Fibroblast of lung (primary cell): Measurements from ENCODE around the gene ASXL1. TPM values are rescaled to one million over a fixed set of nuclear protein-coding genes. Genes with fewer than 3 reads are reported as not detected.

Experiments used
- DNase-seq, 2 donors: peaks; one replicate each; pipeline versions ENCODE4 v3.0.0 to v3.0.0-alpha.2; 2010; ENCODE audit warnings: low read depth in 2 of 2
- H2AFZ ChIP-seq: 2 replicates; pipeline ENCODE4 v1.5.1; 2012; ENCODE audit warnings: low read length, control low read depth, inconsistent platforms
- H3K27ac ChIP-seq: 2 replicates; pipeline ENCODE4 v1.5.1; 2011; ENCODE audit warnings: low read length, control low read depth; ENCODE audit not compliant: insufficient read depth
- H3K27me3 ChIP-seq: 2 replicates; pipeline ENCODE4 v1.5.1; 2011; ENCODE audit warnings: mild to moderate bottlenecking, low read length; ENCODE audit not compliant: control insufficient read depth, insufficient read depth
- H3K36me3 ChIP-seq: 2 replicates; pipeline ENCODE4 v1.5.1; 2011; ENCODE audit warnings: low read length; ENCODE audit not compliant: control insufficient read depth, insufficient read depth
- H3K4me1 ChIP-seq: 2 replicates; pipeline ENCODE4 v1.5.1; 2011; ENCODE audit warnings: low read length; ENCODE audit not compliant: control insufficient read depth, insufficient read depth; ENCODE audit errors: extremely low read depth
- H3K4me2 ChIP-seq: 2 replicates; pipeline ENCODE4 v1.5.1; 2011; ENCODE audit warnings: low read length, control low read depth; ENCODE audit not compliant: insufficient read depth; ENCODE audit errors: extremely low read depth
- H3K4me3 ChIP-seq, 4 experiments: fragments of 200-600 bp in 1 of 4; sonication (generic) in 1 of 4; replicated peaks in 1 of 4; 2 replicates each; pipeline ENCODE4 v1.5.1; 2011 to 2016; ENCODE audit warnings: low read length in 4 of 4, low read depth in 3 of 4, mild to moderate bottlenecking in 3 of 4, control low read depth in 2 of 4, inconsistent platforms in 1 of 4, mixed read lengths in 1 of 4; ENCODE audit not compliant: insufficient read depth in 1 of 4; ENCODE audit errors: control extremely low read depth in 1 of 4
- H3K79me2 ChIP-seq: 2 replicates; pipeline ENCODE4 v1.5.1; 2012; ENCODE audit warnings: mild to moderate bottlenecking, low read length, inconsistent platforms; ENCODE audit not compliant: control insufficient read depth, insufficient read depth
- H3K9ac ChIP-seq: 2 replicates; pipeline ENCODE4 v1.5.1; 2011; ENCODE audit warnings: mild to moderate bottlenecking, low read length, control low read depth; ENCODE audit not compliant: insufficient read depth
- H3K9me3 ChIP-seq: 2 replicates; pipeline ENCODE4 v1.5.1; 2012; ENCODE audit warnings: low read depth, low read length; ENCODE audit not compliant: control insufficient read depth, insufficient read depth
- H4K20me1 ChIP-seq: 2 replicates; pipeline ENCODE4 v1.5.1; 2011; ENCODE audit warnings: low read length; ENCODE audit not compliant: control insufficient read depth, insufficient read depth; ENCODE audit errors: extremely low read depth
- CTCF ChIP-seq, 2 donors: IDR thresholded peaks in 1 of 2; conservative IDR thresholded peaks in 1 of 2; 1 replicate in 1 of 2; 2 replicates in 1 of 2; pipeline ENCODE4 v1.5.1; 2011 to 2012; ENCODE audit warnings: low read length in 2 of 2, control low read depth in 1 of 2, inconsistent platforms in 1 of 2, low read depth in 1 of 2, mild to moderate bottlenecking in 1 of 2
- EZH2 ChIP-seq: IDR thresholded peaks from 2 replicates; pipeline ENCODE4 v1.5.1; 2012; ENCODE audit warnings: low read length, control low read depth, mild to moderate bottlenecking; ENCODE audit errors: missing control alignments
- polyA plus RNA-seq, 2 donors: library from polyadenylated mRNA; depleted of rRNA in 1 of 2; stranded (reverse) in 1 of 2; unstranded in 1 of 2; fragments of >200 nt; gene quantifications; 2 replicates each; pipeline ENCODE4 v1.2.1, GENCODE V29; 2011 to 2012; ENCODE audit warnings: missing spikeins in 1 of 2
- total RNA-seq: library from RNA; depleted of rRNA; stranded (reverse); fragments of >200 nt; gene quantifications from 2 replicates; pipeline ENCODE4 v1.2.1, GENCODE V29; 2014

The ASXL1 gene
- total and polyA plus RNA-seq, 2 donors (not counting 1 experiment from before 2014, with no cell fraction given), result 38.0 to 41.1 TPM

GRCh38 chr20:32415494-32415893 is 57.4 kb downstream of the ASXL1 start:
- DNase-seq, result no peak
- Histone ChIP-seq H3K36me3 (no peaks in the 10 kb centered on the region), H2AFZ (no peak overlapping the region), H3K9me3 (no peaks in the 10 kb centered on the region), H3K27ac (no peak overlapping the region), H3K9ac (no peak overlapping the region), H3K4me3 (no peak overlapping the region), H3K4me2 (no peak overlapping the region), H3K79me2 (peaks cover 49% of the 10 kb centered on the region), H3K27me3 (no peaks in the 10 kb centered on the region), H3K4me1 (peaks cover 2% of the 10 kb centered on the region), H4K20me1 (no peaks in the 10 kb centered on the region)
- TF ChIP-seq EZH2 (no peak), CTCF (conservative IDR thresholded peaks at IDR 0.05 in 1 of 2, IDR thresholded peaks at IDR 0.05 in 1 of 2; ENCODE audit: low read depth in 1 of 2, low read length in 2 of 2) (no peak)

GRCh38 chr20:32416206-32416605 is 58.1 kb downstream of the ASXL1 start:
- Histone ChIP-seq H3K27ac (no peak overlapping the region), H3K27me3 (no peaks in the 10 kb centered on the region), H3K79me2 (peaks cover 49% of the 10 kb centered on the region), H3K9ac (no peak overlapping the region), H3K4me2 (no peak overlapping the region), H3K9me3 (no peaks in the 10 kb centered on the region), H4K20me1 (no peaks in the 10 kb centered on the region), H3K4me1 (peaks cover 2% of the 10 kb centered on the region), H3K4me3 (no peak overlapping the region), H3K36me3 (no peaks in the 10 kb centered on the region), H2AFZ (no peak overlapping the region)
- no peak for TF ChIP-seq CTCF (conservative IDR thresholded peaks at IDR 0.05 in 1 of 2, IDR thresholded peaks at IDR 0.05 in 1 of 2; ENCODE audit: low read depth in 1 of 2, low read length in 2 of 2)
- TF ChIP-seq EZH2, result no peak
- DNase-seq, result no peak

GRCh38 chr20:32418376-32418775 is 60.2 kb downstream of the ASXL1 start:
- Histone ChIP-seq H3K4me2 (no peak overlapping the region), H3K4me1 (peaks cover 2% of the 10 kb centered on the region), H4K20me1 (no peaks in the 10 kb centered on the region), H3K27me3 (no peaks in the 10 kb centered on the region), H3K9me3 (no peaks in the 10 kb centered on the region), H3K9ac (no peak overlapping the region), H3K4me3 (no peak overlapping the region), H2AFZ (no peak overlapping the region), H3K36me3 (no peaks in the 10 kb centered on the region), H3K27ac (no peak overlapping the region), H3K79me2 (peaks cover 41% of the 10 kb centered on the region)
- TF ChIP-seq EZH2 (no peak), CTCF (conservative IDR thresholded peaks at IDR 0.05 in 1 of 2, IDR thresholded peaks at IDR 0.05 in 1 of 2; ENCODE audit: low read depth in 1 of 2, low read length in 2 of 2) (no peak)
- no peak for DNase-seq
